Kidney (tissue), 14 donors: ENCODE measurements around the gene IL17C. TPM values are rescaled to one million over a fixed set of nuclear protein-coding genes. Genes with fewer than 3 reads are reported as not detected.

Experiments
- DNase-seq, 5 donors: peaks; one replicate each; pipeline ENCODE4 v3.0.0-alpha.2; 2013 to 2020
- FAIRE-seq: peaks from 2 replicates; lab custom pipeline; 2012; peaks lifted over from hg19 to GRCh38; lab: Jason Lieb, UNC
- H3K27ac ChIP-seq, 2 donors: one replicate each; pipeline ENCODE4 v1.7.0; 2013; ENCODE audit warnings: low read depth in 2 of 2, low read length in 2 of 2, inconsistent platforms in 1 of 2
- H3K27me3 ChIP-seq: one replicate; pipeline ENCODE4 v1.7.1; 2013; ENCODE audit warnings: low read length, inconsistent platforms; ENCODE audit not compliant: control insufficient read depth, insufficient read depth
- H3K36me3 ChIP-seq, 3 donors: one replicate each; pipeline versions ENCODE4 v1.7.0 to v1.7.1; 2013; ENCODE audit warnings: low read length in 3 of 3, control low read depth in 1 of 3, inconsistent platforms in 1 of 3; ENCODE audit not compliant: insufficient read depth in 3 of 3, control insufficient read depth in 2 of 3
- H3K4me1 ChIP-seq, 3 donors: one replicate each; pipeline versions ENCODE4 v1.7.0 to v1.7.1; 2013; ENCODE audit warnings: low read length in 3 of 3, inconsistent platforms in 1 of 3, low read depth in 1 of 3; ENCODE audit not compliant: control insufficient read depth in 2 of 3, insufficient read depth in 2 of 3
- H3K4me3 ChIP-seq, 3 donors: one replicate each; pipeline versions ENCODE4 v1.7.0 to v1.8.1; 2013; ENCODE audit warnings: low read length in 3 of 3, control low read depth in 1 of 3, inconsistent platforms in 1 of 3
- H3K9ac ChIP-seq, 3 donors: one replicate each; pipeline versions ENCODE4 v1.7.0 to v1.7.1; 2013; ENCODE audit warnings: low read length in 3 of 3, control low read depth in 1 of 3, inconsistent platforms in 1 of 3
- H3K9me3 ChIP-seq, 3 donors: one replicate each; pipeline versions ENCODE4 v1.7.0 to v1.7.1; 2013; ENCODE audit warnings: low read length in 3 of 3, control low read depth in 1 of 3, inconsistent platforms in 1 of 3; ENCODE audit not compliant: control insufficient read depth in 2 of 3, insufficient read depth in 1 of 3
- intact Hi-C: fragments of 100-400 bp; cut with DNase I; formaldehyde crosslinking; loops from one replicate; pipeline ENCODE4 v1.11.1; 2022
- polyA plus RNA-seq: library from polyadenylated mRNA; stranded (reverse); fragments of 350-450 nt; fragmentation: Illumina TruSeq; extraction: RNeasy Lipid Tissue Mini Kit (QIAGEN cat#74804); gene quantifications from one replicate; pipeline ENCODE4 v1.2.3, GENCODE V29; 2014; ENCODE audit warnings: low read depth, low replicate concordance; ENCODE audit not compliant: insufficient read depth
- total RNA-seq: library from RNA; stranded (reverse); fragmentation: NEBNext Ultra II Directional; extraction: Animal tissue kit (Norgen Biotek cat#: 25700); gene quantifications from one replicate; pipeline ENCODE4 v1.2.1, GENCODE V29; 2021
- TF ChIP-seq, protein P1 (sequence below): IDR thresholded peaks from 3 replicates; pipeline ENCODE4 v1.5.1; 2012; ENCODE audit warnings: mild to moderate bottlenecking, moderate library complexity, borderline replicate concordance; ENCODE audit not compliant: insufficient read depth; ENCODE audit errors: extremely low read depth
- donor health status: control.
- donor health status: control.
- donor health status: control.
- donor health status: control.
- donor health status: control.
- donor health status: DM: yes; HTN: yes; CAD: no.
- donor health status: Normal renal cell carcinoma (clear cell type).

IL17C gene
- total and polyA plus RNA-seq, 2 donors from 2014 or later: not detected

DNA sequence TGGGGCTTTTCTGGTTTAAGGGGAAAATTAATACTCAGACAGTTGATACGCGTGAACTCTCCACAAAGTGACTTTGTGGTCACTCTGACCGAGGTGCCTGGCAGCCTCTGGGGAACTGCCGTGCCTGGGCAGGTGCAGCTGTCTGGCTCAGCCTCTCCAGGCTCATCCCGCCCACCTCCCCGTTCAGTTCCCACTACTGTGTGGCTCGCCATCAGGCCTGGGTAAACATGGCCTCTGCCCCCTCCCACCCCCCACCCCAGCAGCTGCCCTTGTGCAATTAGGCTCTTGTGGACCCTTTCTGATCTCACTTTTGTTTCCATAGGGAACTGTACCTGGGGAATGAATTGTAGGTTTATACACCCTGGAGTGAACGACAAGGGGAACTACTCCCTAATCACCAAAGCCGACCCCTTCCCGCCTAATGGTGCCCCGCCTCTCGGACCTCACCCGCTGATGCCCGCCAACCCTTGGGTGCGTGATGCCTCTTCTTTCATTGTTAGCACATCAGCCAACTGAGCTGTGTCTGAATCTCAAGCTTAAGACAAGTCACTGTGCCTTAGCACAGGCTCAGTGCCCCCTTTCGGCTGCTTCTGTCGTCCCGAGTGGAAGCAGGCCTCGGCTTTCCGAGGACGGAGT lies 40.4 kb upstream of the IL17C start:
- Histone ChIP-seq H3K9me3 (no peaks in the 10 kb centered on the region), H3K36me3 (peaks cover 3 to 27% (median 20%) of the 10 kb centered on the region in 3 donors), H3K27ac (no peak overlapping the region), H3K9ac (no peak overlapping the region), H3K27me3 (no peaks in the 10 kb centered on the region), H3K4me3 (no peak overlapping the region), H3K4me1 (peaks cover 0 to 3% (median 0%) of the 10 kb centered on the region in 3 donors)
- FAIRE-seq (no peak), DNase-seq (no peak)
- TF ChIP-seq, protein P1, sequence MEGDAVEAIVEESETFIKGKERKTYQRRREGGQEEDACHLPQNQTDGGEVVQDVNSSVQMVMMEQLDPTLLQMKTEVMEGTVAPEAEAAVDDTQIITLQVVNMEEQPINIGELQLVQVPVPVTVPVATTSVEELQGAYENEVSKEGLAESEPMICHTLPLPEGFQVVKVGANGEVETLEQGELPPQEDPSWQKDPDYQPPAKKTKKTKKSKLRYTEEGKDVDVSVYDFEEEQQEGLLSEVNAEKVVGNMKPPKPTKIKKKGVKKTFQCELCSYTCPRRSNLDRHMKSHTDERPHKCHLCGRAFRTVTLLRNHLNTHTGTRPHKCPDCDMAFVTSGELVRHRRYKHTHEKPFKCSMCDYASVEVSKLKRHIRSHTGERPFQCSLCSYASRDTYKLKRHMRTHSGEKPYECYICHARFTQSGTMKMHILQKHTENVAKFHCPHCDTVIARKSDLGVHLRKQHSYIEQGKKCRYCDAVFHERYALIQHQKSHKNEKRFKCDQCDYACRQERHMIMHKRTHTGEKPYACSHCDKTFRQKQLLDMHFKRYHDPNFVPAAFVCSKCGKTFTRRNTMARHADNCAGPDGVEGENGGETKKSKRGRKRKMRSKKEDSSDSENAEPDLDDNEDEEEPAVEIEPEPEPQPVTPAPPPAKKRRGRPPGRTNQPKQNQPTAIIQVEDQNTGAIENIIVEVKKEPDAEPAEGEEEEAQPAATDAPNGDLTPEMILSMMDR: no peak
- intact Hi-C loops: no loop called here

DNA sequence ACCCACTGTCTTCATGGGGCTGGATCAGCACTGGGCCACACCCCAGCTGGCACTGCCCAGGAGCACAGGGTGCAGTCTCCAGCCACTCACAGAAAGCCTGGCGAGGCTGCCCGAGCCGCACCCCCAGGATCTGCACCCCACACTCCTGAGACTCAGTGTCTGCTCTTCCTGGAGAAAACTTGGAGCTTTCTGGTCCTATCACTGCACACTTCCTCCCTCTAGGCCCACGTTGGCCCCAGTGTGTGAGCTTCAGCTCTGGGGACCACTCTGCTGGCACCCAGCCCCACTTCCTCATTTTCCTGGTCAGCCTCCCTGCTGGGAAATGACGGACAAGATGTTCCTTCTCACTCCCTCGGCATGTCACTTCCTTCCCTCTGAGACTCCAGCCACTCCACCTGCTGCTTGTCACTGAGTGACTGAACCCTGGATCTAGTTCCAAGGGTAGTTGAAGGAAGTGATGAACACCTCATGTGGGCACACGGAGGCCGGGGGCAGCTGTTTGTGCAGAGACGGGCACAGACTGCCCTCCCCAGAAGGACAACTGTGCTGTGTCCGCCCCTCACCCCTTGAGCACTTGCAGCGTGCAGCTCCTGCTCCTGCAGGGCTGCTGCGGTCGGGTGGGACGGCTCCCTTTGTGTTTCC lies 39.2 kb upstream of the IL17C start:
- peaks cover 0 to 3% (median 0%) of the 10 kb centered on the region in 3 donors for H3K4me1 ChIP-seq
- TF ChIP-seq, protein P1: no peak
- H3K9me3 ChIP-seq: no peaks in the 10 kb centered on the region
- H3K36me3 ChIP-seq: peaks cover 3 to 22% (median 20%) of the 10 kb centered on the region in 3 donors
- no peaks in the 10 kb centered on the region for H3K27me3 ChIP-seq
- intact Hi-C loops: no loop called here
- peak overlapping the region in 1 of 2 donors; percentile 24 for H3K27ac ChIP-seq
- H3K9ac ChIP-seq: no peak overlapping the region
- no peak overlapping the region for H3K4me3 ChIP-seq
- peak in 2 of 5 donors; percentile 44 to 87 for DNase-seq
- no peak for FAIRE-seq

DNA sequence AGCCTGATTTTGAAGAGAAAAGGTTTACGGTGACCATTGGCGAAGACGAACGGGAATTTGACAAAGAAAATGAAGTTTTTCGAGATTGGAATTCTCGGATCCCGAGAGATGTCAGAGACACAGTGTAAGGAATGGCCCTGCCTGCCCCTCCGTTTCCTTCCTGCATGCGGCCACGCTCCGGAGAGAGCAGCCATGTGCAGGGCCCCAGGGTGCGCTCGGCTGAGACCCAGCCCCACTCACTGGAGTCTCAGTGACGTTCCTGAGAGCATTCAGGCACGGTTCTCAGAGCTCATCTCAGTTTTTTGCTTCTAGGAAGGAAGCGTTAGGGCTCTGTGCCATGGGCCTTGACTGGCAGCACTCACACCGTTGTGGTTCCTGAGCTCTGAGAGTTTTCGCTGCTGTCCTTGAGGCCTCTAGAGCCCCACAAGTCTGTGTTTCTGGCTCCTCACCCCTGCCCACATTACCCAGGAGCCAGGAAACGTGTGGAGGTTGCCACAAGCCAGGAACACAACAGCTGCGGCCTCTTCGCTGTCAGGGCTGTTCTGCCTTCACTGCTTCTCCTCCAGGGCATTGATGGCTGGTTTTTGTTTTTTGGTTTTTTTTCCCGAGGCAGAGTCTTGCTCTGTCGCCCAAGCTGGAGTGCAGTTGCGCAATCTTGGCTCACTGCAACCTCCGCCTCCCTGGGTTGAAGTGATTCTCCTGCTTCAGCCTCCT lies 38.4 kb upstream of the IL17C start:
- no peak for DNase-seq
- Histone ChIP-seq H3K4me1 (peaks cover 0 to 3% (median 0%) of the 10 kb centered on the region in 3 donors), H3K4me3 (no peak overlapping the region), H3K27ac (peak overlapping the region in 1 of 2 donors; percentile 23), H3K27me3 (no peaks in the 10 kb centered on the region), H3K36me3 (peaks cover 3 to 22% (median 20%) of the 10 kb centered on the region in 3 donors), H3K9ac (no peak overlapping the region), H3K9me3 (no peaks in the 10 kb centered on the region)
- FAIRE-seq: no peak
- TF ChIP-seq, protein P1: no peak
- intact Hi-C loops: no loop called here
